ENCODE results near the gene FGFR3.

The FGFR3 gene

DNA sequence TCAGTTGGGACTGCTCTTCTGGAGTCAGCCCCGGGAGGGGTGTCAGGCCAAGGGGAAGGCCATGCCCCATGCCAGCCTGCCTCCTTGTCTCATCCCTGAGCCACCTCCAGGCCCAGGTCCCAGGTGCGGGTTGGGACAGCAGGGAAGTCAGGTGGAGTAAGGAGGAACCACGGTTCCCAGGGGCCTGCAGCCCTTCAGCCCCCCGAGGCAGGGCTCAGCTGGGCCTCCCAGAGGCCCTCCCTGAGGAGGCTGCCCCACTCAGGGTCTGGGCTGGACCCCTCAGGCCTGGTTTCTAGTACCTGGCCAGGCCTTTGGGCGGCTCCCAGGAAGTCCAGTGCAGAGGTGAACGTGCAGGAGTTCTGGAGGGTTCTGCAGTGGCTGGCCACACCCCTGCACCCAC, 23.4 kb upstream of the FGFR3 start:
- Histone ChIP-seq H2AFZ (ENCODE audit: low read length) (no peak overlapping the region), H3K27me3 (ENCODE audit: insufficient read depth, low read length) (no peaks in the 10 kb centered on the region), H3K79me2 (ENCODE audit: insufficient read depth, low read length) (no peaks in the 10 kb centered on the region), H3K9me3 (ENCODE audit: low read length) (no peaks in the 10 kb centered on the region), H3K36me3 (ENCODE audit: insufficient read depth, low read length) (no peaks in the 10 kb centered on the region), H3K9me2 (ENCODE audit: low read depth, low read length) (no peaks in the 10 kb centered on the region), H3K9ac (ENCODE audit: low read length) (no peak overlapping the region), H3K4me3 (ENCODE audit: low read depth, low read length, poor library complexity, severe bottlenecking) (no peak overlapping the region), H3F3A (ENCODE audit: insufficient read depth, low read length) (no peaks in the 10 kb centered on the region), H4K20me1 (ENCODE audit: insufficient read depth, low read length) (no peaks in the 10 kb centered on the region), H3K4me1 (ENCODE audit: insufficient read depth, low read length, severe bottlenecking) (peaks cover 4% of the 10 kb centered on the region), H3K4me2 (ENCODE audit: low read length) (no peak overlapping the region), H3K27ac (ENCODE audit: low read depth, low read length, poor library complexity, severe bottlenecking) (no peak overlapping the region)
- TF ChIP-seq EZH2 (IDR thresholded peaks at IDR 0.05; ENCODE audit: borderline replicate concordance, low read length) = no peak
- TF ChIP-seq, protein P1, sequence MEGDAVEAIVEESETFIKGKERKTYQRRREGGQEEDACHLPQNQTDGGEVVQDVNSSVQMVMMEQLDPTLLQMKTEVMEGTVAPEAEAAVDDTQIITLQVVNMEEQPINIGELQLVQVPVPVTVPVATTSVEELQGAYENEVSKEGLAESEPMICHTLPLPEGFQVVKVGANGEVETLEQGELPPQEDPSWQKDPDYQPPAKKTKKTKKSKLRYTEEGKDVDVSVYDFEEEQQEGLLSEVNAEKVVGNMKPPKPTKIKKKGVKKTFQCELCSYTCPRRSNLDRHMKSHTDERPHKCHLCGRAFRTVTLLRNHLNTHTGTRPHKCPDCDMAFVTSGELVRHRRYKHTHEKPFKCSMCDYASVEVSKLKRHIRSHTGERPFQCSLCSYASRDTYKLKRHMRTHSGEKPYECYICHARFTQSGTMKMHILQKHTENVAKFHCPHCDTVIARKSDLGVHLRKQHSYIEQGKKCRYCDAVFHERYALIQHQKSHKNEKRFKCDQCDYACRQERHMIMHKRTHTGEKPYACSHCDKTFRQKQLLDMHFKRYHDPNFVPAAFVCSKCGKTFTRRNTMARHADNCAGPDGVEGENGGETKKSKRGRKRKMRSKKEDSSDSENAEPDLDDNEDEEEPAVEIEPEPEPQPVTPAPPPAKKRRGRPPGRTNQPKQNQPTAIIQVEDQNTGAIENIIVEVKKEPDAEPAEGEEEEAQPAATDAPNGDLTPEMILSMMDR (IDR thresholded peaks at IDR 0.05; ENCODE audit: low read length) = no peak

DNA sequence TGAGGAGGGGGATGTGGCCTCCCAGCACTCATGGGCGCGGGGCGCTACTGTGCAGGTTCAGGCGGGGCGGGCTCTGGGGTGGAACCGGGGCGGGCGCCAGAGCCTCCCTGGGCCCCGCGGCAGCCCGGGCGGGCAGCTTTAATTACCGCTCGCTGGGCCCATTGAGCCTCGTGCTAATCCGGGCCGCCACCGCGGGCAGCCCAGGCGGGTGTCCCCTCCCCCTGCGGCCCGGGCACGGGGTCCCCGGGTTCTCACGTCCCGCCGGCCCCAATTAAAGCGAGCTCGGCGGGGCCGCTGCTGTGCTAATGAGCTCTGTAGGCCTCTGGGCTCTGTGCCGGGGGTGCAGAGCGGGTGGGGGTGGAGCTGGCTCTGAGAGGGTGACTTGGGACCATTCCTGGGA, 22.8 kb upstream of the FGFR3 start:
- H4K20me1 ChIP-seq (ENCODE audit: insufficient read depth, low read length) = no peaks in the 10 kb centered on the region
- H3F3A ChIP-seq (ENCODE audit: insufficient read depth, low read length) = no peaks in the 10 kb centered on the region
- no peak for TF ChIP-seq EZH2 (IDR thresholded peaks at IDR 0.05; ENCODE audit: borderline replicate concordance, low read length)
- TF ChIP-seq, protein P1 (IDR thresholded peaks at IDR 0.05; ENCODE audit: low read length) = no peak
- no peak overlapping the region for H3K4me3 ChIP-seq (ENCODE audit: low read depth, low read length, poor library complexity, severe bottlenecking)
- no peaks in the 10 kb centered on the region for H3K36me3 ChIP-seq (ENCODE audit: insufficient read depth, low read length)
- H3K9me3 ChIP-seq (ENCODE audit: low read length) = no peaks in the 10 kb centered on the region
- no peaks in the 10 kb centered on the region for H3K9me2 ChIP-seq (ENCODE audit: low read depth, low read length)
- no peaks in the 10 kb centered on the region for H3K79me2 ChIP-seq (ENCODE audit: insufficient read depth, low read length)
- peaks cover 4% of the 10 kb centered on the region for H3K4me1 ChIP-seq (ENCODE audit: insufficient read depth, low read length, severe bottlenecking)
- no peak overlapping the region for H3K27ac ChIP-seq (ENCODE audit: low read depth, low read length, poor library complexity, severe bottlenecking)
- H2AFZ ChIP-seq (ENCODE audit: low read length) = no peak overlapping the region
- no peak overlapping the region for H3K9ac ChIP-seq (ENCODE audit: low read length)
- H3K4me2 ChIP-seq (ENCODE audit: low read length) = no peak overlapping the region
- no peaks in the 10 kb centered on the region for H3K27me3 ChIP-seq (ENCODE audit: insufficient read depth, low read length)

DNA sequence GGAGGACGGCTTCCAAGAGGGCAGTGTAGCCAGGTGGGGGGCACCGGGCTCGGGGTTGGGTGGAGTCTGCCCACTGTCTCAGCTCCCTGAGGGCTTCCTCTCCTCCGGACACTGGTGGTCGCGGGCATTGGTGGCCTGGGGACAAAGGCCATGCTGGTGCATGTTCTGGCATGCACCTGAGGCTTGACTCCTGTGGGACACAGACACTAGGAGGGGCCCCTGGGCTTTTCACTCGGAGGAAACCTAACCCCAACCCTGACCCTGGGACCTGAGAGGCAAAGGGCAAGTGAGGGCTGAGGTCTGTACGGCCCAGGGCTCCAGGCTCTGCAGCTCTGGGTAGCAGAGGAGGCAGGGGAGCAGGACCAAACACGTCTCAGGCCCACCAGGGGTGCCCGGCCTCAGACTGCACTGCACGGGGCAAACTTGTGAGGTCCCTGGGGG, 22.3 kb upstream of the FGFR3 start:
- Histone ChIP-seq H3K36me3 (ENCODE audit: insufficient read depth, low read length) (no peaks in the 10 kb centered on the region), H3K9me3 (ENCODE audit: low read length) (no peaks in the 10 kb centered on the region), H3K4me3 (ENCODE audit: low read depth, low read length, poor library complexity, severe bottlenecking) (no peak overlapping the region), H3K27me3 (ENCODE audit: insufficient read depth, low read length) (no peaks in the 10 kb centered on the region), H2AFZ (ENCODE audit: low read length) (no peak overlapping the region), H3K79me2 (ENCODE audit: insufficient read depth, low read length) (no peaks in the 10 kb centered on the region), H3K4me1 (ENCODE audit: insufficient read depth, low read length, severe bottlenecking) (peaks cover 4% of the 10 kb centered on the region), H3K4me2 (ENCODE audit: low read length) (no peak overlapping the region), H3K27ac (ENCODE audit: low read depth, low read length, poor library complexity, severe bottlenecking) (no peak overlapping the region), H3F3A (ENCODE audit: insufficient read depth, low read length) (no peaks in the 10 kb centered on the region), H3K9me2 (ENCODE audit: low read depth, low read length) (no peaks in the 10 kb centered on the region), H4K20me1 (ENCODE audit: insufficient read depth, low read length) (no peaks in the 10 kb centered on the region), H3K9ac (ENCODE audit: low read length) (no peak overlapping the region)
- TF ChIP-seq EZH2 (IDR thresholded peaks at IDR 0.05; ENCODE audit: borderline replicate concordance, low read length) = no peak
- TF ChIP-seq, protein P1 (IDR thresholded peaks at IDR 0.05; ENCODE audit: low read length) = no peak
